ENCODE results near the gene MRGPRF.
A peak's percentile ranks its signal among the peaks of the same experiment; 100 is the strongest.

Gene MRGPRF

DNA sequence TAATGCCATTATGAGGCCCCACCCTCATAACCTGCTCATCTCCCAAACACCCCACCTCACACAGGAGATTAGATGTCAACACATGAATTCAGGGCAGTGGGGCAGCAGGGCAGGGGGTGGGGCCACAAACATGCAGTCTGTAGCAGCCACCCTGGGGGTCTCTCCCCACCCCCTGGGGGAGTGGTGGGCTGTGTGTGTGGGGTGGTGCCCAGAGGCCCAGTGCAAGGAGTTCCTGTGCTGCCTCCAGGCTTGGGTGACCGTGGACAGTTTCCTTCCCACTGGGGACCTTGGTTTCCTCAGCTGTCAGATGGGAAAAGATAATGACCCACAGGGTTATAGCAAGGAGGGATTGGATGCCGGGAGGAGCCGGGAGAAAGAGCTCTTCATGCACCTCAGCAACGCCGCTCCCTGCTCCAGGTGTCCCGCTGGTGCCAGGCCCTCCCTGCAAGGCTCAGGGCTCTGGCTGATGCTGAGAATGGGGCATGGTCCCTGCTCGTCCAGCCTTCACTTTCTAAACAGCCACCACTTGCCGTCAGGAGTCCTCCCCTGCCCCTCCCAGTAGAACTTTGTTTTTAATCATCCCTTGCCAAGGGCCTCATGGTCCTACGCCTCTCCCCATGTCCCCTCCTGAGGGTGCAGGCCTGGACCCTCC lies 2.0 kb upstream of the MRGPRF start:
- DNase-seq = no peak

DNA sequence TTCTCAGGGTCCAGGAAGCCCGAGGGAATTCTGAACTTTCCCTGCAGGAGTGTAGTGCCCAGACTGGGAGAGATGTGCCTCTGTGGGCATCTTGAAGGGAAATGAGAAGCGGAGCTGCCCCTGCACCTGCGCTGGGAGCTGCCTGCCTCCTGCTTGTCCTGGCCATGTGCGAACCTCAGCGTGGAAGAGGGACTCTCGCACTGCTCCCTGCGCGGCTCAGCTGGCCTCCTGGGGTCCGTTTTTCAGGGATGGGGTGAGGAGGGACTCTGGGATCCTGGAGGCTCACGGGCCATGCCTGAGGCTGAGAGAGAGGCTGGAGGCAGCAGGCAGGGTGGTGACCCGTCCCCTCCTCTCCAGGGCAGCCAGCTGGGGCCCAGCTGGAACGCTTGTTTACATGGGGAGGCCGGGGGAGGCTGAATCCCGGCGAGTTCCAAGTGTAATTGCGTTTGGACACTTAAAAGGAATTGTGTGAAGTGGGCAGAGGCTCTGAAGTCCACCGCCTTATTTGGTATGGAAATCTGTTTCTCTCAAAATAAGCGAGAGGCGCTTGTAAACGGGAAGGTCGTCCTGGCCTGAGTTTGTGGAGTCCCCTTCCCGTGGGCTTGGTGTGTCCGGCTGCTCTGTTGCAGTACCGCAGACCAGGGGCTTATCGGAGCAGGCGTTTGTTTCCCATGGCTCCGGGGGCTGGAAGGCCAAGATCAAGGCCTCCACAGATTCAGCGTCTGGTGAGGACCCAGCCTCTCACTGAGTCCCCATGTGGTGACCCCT lies 1.2 kb upstream of the MRGPRF start:
- no peak for DNase-seq

DNA sequence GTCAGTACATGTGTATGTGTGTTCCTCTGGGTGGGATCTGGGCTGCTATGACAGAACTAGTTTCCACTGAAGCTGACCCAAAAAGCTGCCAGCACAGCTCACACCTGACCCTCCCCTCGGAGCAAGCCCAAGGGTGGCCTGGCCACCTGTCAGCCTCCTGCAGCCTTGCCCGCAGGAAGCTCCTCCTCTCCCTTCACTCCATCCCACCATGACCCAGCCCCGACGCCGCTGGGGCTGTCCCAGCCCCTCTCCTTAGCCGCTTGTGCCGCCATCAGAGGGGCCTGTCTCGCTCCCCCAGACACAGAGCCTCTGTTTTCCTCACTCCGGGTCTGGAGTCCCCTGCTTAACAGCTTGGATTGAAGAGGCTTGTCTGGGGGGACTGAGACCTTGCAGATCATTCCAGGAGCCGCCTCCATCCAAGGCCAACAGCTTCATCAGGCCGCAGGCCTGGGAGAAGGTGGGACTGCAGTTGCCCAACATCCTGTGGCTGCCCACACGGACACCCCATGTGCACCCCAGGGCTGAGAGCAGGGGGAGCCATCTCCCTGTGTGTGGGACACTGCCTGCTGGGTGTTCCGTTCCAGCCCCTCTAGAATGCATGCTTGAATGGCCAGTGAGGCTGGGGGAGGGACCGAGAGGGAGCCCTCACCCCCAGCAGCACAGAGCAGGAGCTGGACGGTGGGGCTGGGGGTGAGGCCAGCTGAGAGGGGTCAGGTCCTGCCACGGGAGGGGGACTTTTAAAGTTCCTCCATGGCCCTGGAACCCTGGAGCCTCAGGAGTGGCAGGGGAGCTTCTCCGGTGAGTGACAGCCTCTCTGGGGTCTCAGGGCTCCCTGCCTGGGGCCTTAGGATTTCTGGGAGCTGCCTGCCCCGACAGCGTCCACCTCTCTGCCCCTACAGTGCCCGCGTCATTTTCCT lies 696 bp downstream of the MRGPRF start:
- DNase-seq = no peak

DNA sequence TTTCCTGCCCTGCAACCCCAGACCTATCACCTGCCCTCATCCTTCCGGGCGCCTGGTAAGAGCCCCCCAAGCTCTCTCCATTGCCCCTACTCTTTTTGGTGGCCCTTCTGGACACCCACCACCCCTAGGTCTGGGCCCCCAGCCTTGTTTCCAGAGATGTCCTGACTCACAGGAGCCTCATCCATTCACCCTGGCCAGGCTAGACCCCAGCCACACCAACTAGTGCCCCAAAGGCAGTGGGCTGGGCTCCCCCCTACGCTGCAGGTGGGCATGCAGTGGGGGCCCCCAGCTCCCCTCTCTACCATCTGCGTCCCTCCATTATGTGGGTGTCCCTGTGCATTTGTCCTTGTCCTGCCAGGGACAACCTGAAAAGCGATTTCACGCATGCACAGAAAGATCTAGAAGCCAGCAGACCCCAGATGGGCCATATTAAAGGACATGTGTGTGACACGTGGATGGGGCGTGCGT lies 1.4 kb downstream of the MRGPRF start:
- no peak for DNase-seq

DNA sequence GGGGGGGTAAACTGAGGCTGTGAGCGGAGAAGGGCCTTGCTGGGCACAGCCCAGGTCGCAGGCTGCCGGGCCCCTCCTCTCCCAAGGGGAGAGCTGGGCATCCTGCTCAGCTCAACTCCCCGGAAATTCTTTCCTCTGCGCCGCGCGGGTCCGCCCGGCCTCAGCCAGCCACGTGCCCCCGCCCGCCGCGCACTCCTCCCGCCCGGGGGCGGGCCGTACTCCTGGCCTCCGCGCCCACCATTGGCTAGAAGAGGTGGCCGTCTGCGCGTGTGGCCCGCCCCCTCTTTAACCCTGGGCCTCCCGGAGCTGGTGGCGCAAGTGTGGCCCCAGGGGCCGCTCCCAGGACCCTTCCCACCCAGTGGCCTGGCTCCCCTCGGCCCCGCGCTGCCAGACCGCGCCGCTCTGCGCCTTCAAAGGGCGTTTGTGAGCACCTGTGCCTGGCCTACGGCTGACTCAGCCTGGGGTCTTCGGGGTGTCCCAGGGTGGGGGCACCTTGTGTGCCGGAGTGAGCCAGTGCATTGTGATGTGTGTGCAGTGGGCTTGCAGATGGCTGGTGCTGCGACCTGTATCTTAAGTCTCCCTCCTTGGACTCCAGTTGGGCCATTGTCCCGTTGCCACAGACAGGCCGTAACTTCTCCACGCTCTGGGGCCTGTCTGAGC lies 2.0 kb downstream of the MRGPRF start:
- peak; percentile 34 for DNase-seq

DNA sequence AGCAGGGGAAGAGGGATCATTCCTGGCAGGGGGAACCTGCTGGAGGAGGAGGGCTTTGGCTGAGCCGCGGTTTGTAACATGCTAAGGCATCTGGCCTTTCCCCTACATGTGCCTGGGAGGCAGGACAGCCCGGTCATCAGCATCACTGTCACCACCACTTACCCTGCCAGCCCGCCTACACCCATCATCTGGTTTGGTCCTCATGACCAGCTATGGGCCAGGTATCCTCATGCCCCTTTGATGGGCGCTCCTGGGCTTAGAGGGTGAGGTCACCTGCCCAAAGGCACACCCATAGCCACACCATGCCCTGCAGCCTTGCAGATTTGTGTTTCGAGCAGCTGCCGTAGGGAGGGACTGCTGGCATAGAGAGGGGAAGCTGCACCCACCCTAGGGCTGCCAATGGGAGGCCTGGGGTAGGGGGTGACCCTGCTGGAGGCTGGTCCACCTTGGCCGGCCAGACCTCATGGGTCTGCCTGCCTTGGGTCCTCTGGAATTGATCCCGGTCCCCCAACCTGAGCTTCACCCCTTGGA lies 2.6 kb downstream of the MRGPRF start:
- no peak for DNase-seq

DNA sequence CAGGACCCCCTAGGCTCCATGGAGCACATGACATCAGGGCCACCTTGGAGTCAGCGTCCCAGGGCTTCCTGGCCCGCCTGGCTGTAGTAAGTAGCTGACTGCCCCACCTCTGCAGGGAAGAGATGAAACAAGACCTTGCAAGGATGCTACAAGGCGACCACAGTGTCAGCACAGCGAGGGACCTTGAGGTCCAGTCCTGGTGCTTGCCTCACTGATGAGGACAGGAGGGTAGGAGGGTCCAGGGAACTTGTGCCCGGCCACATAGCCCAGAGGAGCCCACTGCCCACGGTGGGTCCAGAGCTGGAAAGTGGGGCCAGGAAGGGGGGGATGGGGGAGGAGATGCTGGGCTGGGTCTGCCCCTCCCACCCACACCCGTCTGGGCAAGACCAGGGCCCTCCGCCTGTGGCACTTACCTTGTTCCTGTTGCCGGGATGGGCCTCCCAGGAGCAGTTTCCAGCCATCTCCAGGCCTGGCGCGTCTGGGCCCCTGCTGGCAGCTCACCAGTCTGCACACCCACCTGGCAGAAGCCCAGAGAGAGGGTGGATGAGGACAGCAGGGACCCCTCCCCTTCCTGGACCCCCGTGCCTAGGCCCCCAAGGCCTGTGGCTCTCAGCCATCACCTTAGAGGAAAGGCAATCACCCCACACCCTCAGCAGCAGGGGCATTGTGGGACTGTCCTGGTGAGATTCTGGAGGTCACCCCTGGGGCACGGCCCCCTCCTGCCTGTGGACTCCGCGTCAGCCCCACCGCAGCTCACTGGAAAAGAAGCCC lies 3.4 kb downstream of the MRGPRF start:
- no peak for DNase-seq

DNA sequence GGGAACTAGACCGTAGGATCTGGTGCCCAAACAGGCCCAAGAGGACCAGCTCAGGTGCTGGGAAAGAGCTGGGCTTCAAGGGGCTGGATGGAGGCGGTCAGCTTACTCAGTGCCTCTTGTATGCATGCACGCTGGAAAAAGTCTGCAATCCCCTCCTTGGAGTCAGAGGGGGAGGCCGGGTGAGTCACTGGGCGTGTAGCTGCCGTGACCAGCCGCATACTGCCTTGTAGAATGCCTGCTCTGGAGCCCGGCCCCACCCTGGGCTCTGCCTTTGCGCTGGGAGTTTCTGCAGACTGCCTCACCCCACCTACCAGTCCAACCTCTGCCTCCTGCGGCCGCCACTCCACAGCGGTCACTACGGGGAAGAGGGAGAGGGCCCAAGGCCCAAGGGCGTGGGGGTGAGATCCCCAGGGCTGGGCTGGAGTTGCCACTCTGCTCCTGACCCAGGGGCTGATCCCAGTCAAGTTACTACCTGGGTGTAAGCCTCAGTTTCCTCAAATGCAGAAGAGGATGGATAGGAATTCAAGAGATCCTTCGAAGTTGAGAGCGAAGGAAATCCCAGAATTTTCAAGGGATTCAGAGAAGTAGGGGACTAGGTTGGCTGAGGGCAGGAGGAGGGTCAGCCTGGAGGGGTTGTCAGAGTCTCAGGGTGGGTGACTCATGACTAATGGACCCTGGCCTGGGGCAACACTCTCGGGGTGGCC lies 4.2 kb downstream of the MRGPRF start:
- DNase-seq = no peak

DNA sequence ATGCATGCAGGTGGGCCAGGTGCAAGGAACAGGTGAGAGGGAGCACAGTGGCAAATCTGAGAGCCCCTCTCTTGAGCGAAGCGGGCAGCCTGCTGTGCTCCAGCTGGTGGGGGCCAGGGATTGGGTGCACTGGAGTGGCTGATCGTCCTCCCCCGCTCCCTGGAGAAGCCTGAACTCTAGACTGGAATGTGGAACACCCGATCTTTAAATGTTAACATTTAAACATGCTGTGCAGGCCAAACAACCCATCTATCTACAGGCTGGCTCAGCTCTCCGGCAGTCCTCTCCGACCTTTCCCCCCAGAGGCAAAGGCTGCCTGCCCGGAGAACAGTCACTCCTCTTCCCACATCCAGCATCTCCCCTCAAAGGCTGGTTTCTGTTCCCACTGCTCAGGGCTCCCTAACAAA lies 5.1 kb downstream of the MRGPRF start:
- DNase-seq = no peak

DNA sequence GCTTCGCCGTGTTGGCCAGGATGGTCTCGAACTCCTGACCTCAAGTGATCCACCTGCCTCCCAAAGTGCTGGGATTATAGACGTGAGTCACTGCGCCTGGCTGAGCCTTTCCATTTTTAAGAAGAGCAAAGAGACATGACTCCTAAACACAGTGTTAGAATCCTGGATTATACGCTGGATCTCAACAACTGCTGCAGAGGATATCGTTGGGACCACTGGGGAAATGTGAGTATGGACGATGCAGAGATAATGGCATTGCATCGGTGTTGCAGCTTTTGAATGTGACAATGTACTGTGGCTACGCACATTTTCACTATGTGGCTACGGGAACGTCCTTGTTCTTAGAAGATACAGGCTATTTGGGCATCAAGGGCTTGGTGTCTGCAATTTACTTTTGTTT lies 6.2 kb downstream of the MRGPRF start:
- no peak for DNase-seq

DNA sequence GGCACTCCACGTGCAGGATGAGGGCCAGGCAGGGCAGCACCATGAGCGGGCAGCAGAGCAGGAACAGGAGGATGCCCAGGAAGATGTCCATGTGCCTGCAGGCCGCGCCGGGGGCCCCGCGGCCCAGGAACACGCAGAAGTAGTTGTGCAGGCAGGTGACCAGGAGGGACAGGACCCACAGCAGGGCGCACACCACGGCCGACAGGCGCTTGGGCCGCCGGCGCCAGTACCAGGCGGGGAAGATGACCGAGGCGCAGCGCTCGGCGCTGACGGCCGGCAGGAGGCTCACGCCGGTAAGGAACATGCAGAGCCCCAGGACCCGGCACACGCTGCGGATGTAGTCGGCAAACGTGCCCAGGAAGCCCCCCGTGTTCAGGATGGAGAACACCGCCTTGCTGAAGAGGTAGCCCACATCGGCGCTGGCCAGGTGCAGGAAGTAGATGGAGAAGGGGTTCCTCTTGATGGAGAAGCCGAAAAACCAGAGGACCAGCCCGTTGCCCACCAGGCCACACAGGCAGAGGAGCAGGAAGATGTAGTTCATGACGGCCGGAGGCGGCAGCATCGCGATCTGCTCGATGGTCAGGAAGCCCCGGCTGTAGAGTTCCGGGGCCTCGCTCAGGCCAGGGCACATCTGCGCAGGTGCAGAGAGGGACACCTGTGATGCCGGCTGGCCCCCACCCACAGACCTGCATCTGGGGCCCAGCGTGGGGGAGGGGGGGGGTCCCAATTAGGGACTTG lies 7.2 kb downstream of the MRGPRF start:
- DNase-seq = no peak

DNA sequence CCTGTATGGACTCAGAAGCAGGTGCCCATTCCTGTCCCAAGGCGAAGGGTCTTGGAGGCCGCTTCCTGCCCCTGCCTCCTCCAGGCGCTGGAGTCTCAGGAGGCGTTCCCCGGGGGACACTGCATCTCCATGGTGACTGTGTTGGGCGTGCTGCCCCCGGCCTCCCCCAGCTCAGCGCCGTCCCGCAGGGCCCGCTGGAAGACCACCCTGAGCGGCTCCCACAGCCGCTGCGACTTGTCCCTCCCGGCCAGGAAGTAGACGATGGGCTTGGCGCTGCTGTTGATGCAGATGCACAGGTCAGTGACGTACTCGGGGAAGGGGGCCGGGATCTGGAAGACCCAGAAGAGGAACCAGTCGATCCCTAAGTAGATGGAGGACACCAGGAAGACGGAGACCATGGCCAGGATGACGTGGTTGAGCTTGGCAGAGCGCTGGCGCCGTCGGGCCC lies 7.8 kb downstream of the MRGPRF start:
- no peak for DNase-seq

DNA sequence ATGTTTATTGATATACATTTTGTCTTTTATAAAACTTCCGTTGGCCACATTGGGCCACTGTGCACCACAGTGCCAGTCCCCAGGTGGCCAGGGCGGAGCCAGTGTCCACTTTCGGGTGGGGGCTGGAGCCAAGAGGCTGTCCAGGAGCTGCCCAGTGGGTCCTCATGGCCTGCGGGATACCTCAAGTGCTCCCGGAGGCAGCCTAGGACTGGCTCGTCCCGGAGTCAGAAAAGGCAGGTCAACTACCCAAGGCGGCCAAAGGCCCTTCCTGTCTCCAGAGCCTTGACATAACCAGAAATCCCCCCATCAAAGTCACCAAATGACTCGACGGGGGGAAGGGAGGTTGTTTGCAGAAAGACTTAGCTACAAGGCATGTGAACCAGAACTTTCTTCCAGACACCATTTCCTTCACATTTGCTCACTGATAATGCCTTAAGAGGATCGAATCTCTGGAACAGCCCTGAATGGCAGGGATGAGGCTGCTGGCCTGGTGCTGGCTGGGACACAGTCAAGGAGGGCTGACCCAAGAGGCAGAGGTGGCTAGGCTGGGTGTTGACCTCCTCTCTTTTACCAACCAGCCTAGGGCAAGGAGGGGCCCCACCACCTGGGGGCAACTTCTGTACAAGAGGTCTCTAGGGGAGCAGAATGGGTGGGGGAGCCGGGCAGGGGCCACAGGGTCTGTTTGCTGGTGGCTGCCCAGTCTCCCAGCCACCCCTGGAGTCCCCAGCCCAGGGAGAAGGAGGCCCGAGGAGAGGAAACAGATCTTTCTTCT lies 8.4 kb downstream of the MRGPRF start:
- no peak for DNase-seq

DNA sequence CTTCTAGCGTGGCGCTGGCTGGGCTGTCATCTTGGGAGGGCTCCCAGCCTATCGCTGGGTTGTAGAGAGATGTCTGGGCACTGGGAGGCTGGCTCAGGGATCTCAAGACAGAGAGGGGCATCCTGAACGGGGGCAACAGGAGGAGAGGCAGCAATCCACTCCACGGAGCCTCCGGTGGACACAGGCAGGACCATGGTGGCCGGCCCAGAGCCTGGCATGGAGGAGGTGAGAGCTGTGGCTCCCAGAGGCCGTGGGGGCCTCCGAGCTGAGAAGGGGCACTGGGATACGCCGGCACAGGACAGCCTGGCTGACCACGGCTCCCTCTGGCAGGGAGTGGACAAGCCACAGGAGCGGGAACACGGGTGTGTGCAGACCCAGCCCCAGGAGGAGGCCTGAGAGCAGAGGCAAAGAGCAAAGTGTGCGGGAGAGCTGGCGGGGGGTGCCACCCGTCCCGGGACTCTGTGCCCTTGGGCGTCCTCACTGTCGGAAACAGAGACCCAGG lies 9.1 kb downstream of the MRGPRF start:
- DNase-seq = no peak

DNA sequence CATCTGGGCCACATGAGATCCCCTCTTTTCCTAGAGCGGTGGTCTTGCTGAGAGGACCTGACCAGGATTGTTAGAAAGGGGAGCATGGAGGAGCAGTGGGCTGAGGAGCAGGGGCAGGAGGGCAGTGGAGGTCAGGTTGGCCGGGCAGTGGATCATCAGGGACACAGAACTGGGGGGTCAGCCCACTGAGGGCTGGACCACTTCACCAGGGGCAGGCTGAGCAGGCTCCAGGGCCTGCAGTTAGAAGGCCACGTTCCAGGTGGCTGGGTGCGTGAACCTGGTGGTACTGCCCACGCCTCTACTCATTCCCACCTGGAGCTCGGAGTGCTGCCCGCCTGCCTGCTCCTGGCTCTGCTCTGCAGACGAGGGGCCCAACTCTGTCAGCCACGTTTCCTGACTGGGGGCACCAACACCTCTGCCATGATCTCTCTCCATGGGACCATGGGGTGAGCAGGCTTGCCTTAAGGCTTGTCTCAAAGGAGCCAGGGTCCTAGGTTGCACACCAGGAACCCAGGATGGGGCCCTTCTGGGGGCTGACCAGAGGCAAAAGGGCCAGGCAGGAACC lies 9.7 kb downstream of the MRGPRF start:
- DNase-seq = no peak

DNA sequence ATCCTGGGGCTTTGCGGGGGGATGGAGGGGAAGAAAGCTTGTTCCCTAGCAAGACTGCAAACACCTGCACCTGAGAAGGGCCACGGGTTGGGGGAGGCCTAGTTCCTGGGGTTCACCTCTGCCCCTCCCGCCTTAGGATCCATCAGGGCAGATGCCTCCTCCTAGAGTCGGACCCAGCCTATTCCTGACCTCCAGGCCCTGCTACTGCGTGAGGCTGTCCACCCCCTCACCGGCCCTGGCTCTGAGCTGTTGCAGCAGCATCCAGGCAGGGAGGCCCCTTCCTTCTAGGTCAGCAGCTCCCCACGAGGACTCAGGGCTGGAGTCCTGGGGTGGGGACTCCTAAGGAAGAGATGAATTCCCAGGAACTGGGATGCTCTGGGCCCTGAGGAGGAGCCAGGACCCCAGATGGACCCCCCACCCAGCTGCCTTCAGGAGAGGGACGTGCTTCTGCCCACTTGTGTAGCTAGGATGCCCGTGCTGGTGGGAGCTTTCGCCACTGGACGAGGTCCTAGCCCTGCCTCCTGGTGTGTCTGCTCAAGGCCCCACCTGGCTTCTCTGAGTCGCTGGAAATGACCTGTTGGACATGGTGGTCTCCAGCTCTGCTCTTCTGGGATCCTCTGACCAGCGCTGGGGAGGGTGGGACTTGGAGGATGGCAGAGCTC lies 10.3 kb downstream of the MRGPRF start:
- DNase-seq = no peak

DNA sequence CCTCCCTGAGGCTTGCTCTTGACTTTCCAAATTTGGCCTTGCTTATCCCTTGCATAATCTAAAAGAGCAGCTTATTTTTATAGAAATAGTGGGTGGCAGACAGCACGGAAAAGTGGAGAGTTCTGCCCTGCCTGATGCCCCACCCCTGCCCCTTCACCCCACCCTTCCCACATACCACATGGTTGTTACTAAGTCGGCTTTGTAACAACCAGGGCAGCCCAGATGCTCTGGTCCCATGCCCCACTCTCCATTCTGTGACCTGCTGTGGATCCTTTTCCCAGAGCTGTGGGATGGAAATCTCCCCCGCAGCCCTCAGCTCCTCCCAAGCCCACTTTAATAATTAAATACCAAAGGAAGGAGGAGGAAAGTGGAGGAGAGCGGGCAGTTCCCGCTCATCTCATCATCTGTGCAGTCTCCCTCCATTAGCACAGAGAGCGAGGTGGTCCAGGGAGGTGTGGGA lies 10.9 kb downstream of the MRGPRF start:
- no peak for DNase-seq

Data from DMS153 (cell line).